Activated CD8-positive, alpha-beta memory T cell treated with anti-CD3 and anti-CD28 coated beads for 24 hours (primary cell): ENCODE measurements around the gene CHD5.

Source experiments
- DNase-seq: peaks from one replicate; pipeline ENCODE4 v3.0.0-alpha.2; 2020

The CHD5 gene

DNA sequence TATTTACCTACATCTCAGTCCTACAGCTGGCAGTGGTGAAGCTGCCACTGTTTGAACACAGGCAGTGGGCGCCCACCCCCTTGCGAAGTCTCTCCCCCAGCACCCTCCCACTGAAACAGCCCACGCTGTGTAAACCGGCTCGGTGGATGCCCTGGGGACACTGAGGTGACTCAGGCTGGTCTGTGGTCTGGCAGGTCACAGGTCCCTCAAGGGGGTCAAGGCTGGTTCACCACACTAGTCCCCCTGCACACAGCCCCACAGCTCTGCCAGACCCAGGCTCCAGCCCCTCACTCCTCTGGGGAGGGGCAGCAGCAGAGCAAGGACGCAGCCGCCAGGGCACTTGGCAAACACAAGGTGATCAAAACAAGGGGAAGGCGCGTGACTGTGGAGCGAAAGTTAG lies 7.6 kb downstream of the CHD5 start:
- DNase-seq: no peak

DNA sequence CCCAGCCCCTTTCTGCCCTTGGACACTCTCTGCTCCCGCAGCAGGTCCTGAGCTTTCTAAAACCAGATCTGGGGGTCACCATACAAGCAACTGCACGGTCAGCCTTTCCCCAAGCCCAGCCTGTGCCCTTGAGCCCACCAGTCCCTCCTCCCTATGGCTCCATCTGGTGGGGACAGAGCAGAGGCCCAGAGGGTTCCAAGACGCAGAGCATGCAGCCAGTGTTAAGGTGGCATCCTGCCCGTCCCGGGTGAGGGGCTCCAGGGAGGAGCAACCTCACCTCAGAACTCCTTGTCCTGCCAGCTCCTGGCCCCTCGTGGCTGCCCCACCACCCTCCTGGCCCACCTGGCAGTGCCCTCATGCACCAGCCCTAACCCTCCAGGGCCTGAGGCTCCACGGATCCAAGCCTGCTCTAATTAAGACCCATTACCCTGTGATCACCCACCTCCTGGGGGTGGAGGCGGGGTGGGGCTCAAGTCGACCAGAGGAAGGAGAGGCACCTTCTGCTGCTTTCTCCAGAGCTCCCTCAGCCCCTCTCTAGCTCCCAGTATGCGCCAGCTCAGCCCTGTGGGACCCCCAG lies 8.5 kb downstream of the CHD5 start:
- DNase-seq: no peak

DNA sequence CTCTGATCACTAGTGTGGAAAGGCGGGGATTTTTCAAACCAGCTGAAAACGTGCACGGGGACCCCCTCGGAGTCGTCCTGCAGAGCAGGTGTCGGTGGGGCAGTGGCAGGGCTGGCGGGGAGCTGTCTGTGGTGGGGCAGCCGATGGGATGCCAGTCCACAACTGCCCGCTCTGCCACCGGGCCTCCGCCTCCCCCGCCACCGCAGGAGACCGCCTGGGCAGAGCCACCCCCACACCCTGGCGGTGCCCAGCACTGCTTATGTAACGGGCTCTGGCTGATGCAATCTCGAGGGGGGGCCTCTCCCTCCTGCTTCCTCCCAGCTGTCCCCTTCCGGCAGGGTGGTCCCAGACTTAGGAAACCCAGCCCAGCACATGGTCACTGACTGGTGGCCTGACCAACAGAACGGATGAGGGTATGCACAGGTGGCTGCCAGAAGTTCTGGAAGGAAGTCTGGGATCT lies 9.3 kb downstream of the CHD5 start:
- no peak for DNase-seq

- no peak for DNase-seq
Measured at GRCh38 chr1:6170116-6170741, 9.9 kb downstream of the CHD5 start.

DNA sequence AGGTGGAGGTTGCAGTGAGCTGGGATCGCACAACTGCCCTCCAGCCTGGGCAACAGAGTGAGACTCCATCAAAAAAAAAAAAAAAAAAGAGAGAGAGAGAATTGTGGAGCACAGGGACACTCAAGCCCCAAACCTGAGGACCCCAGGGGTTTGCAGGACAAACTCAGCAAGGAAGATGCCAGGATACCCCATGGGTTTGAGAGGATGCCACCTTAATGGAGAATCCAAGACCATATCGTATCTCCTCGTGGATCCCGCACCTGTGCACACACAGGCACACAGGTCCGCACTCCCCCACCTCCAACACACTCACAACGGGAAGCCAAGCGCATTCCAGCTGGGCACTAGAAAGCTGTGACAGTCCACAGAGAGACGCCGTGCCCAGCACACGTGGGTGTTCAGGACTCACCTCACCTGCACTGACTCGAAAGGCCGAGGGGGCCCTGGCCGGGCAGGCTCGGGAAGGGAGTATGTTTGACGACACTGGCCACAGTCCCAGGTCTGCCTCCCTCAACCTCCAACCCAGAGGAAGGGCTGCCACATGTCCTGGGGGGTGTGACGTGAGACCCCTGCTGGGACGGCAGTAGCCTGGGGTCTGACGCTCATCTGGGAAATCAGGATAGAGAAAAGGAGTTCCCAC lies 11.1 kb downstream of the CHD5 start:
- DNase-seq: no peak

GRCh38 chr1:6167391-6168303 lies 12.5 kb downstream of the CHD5 start:
- DNase-seq: no peak

DNA sequence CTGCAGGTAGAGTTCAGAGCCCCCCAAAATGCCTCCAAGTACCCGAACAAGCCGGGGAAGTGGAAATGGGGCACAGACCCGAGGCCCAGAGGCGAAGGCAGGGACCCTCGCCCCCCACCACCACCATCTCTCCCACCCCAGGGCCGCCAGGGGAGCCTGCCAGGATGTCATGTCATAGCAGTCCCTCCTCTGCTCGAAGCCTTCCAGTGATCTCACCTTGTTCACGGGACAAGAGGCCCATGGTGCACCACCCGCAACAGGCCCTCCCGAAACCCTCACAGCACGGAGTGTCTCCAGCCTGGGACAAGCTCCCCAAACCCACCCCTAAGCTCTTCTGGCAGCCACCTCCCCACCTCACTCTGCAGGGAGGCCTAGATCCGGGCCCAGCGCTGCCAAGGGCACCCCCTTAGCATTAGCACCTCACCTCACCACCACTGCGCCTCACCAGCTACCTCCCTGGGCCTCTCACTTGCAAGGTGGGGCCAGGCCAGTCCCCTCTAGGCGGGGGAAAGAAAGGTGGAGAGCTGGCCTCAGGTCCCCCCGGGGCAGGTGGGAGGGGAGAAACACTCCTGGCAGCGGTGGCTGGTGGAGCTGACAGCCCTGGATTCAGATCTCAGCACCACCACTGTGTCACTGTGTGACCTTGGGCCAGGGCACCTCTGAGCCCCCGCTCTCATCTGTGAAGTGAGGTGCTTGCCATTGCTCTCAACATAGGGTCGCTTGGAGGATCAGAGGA lies 13.3 kb downstream of the CHD5 start:
- no peak for DNase-seq

- DNase-seq: no peak
Measured at GRCh38 chr1:6166221-6166620, 13.9 kb downstream of the CHD5 start.

DNA sequence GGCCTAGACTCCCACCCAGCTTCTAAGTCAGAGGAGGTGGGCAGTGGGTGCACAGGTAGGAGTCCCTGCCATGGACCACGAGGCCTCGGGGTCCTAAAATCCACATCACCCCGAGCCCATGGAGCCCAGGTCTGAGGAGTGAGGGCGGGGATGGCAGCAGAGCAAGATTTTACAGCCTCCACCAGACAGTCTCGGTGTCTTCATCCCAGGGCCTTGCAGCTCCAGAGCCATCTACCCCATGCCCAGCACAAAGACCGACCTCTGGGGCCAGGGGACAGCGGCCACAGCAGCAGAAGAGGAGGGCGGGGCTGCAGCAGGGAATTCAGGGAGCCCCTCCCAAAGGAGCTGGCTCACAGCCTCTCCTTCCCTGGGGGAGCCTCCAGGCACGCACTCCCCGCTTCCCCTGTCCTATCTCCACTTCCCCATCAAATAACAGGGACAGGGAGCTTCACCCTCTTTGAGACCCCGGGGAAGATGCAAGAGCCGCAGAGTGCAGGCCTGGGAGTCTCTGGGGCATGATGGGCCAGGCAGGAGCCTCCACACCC lies 14.6 kb downstream of the CHD5 start:
- no peak for DNase-seq

DNA sequence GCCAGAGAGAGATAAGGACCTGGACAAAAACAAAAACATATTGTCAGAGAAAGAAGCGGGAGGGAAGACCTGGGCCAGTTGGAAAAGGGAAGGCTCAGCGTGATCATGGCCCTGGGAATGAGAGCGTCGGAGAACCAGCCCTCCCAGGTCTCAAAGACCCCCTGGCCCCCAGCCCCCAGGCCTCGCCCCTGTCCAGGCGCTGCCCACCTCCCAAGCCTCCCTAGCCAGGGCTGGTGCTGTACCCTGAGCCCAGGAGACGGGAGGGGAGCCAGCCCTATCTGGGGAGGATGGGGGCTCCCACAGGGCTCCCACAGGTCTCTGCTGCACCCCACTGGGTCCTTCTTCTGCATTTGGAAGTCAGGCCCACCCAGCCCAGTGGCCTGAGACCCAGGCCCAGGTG lies 15.1 kb downstream of the CHD5 start:
- DNase-seq: no peak

GRCh38 chr1:6163973-6164617 lies 16.0 kb downstream of the CHD5 start:
- no peak for DNase-seq

DNA sequence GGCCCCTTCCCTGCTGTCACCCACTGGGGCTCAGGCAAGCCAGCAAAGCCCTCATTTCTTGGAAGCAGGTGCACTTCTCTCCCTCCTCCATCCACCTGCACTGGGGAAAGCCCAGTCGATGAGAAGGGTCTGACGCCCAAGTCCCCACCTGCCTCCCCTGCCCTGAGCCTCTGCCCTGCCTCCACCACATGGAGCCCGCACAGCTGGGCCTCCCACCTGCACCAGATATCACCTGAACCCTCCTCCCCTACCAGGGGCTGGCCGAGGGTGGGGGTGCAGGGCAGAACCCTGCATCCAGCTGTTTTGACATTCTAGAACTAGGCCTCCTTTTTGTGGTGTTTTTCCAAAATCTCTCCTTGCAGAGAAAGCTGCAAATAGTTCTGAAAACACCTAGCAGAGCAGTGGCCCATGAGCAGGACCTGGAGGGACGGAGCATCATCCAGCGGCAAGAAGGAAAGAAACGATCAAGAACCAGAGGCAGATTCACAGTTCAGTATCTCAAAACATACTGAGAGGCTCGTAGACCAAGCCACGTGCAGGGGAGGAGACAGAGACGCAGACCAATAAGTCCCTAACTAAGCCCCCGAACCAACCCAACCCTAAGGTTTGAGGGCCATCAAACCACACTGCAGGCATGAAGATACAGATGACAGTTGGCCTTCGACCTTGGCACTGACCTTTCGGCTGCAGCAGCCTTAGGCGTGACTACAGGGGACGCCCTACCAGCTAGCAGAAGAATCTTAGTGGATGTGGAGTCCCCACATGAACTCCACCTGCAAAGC lies 16.7 kb downstream of the CHD5 start:
- no peak for DNase-seq

GRCh38 chr1:6162773-6163172 lies 17.3 kb downstream of the CHD5 start:
- DNase-seq: no peak

DNA sequence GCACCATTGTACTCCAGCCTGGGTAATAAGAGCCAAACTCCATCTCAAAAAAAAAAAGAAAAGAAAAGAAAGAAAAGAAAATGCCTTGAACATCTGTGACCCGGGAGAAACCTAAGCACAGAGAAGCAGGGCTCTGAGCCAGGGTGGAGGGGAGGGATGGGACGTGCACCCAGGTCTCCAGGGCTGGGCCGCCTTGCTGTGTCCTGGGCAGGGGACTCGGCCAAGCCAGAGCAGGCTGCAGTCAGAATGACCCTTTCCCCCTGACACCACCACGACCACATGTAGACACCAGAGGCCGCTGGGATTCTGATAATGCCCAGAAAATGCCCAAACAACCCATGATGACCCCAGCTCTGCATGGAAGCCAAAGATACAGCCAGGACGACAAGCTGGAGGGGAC lies 17.8 kb downstream of the CHD5 start:
- DNase-seq: no peak

- DNase-seq: no peak
Measured at GRCh38 chr1:6158181-6158580, 21.9 kb downstream of the CHD5 start.

GRCh38 chr1:6157528-6158174 lies 22.5 kb downstream of the CHD5 start:
- DNase-seq: no peak

- DNase-seq: no peak
Measured at GRCh38 chr1:6157132-6157527, 23.0 kb downstream of the CHD5 start.

GRCh38 chr1:6154525-6155319 lies 25.4 kb downstream of the CHD5 start:
- DNase-seq: no peak

DNA sequence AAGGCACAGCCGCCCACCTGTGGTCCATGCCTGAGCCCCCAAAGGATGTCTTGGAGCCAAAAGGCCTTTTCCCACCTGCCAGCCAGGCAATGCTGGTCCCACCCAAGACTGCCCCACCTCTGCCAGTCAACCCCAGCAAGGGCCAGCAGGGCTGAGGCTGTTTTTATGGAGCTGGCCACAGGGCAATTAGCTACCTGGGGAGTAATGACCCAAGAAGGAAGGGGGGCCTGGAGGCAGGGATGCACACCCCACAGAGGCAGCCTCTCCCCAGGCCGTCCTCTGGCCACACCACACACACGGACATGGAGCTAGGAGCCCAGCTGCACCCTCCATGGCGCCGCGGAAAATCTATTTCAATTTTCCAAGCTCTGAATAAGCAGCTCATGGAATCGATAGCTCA lies 27.2 kb downstream of the CHD5 start:
- no peak for DNase-seq

DNA sequence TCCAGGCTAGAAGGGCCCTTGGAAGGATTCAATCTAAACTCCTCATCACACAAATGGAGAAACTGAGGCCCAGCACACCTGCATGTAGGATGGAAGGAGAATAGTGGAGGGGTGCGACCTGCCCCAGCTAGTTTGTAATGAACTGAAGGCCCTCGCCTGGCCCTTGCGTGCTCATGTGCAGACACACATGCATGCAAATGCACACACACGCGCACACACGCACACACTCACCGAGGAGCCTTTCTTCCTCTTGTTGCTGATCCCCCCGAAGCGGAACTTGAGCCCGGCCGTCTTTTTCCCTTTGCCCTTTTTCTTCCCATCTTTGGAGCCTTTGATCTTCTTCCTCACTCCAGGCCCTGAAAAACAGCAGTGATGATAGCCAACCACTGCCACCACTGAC lies 27.9 kb downstream of the CHD5 start:
- DNase-seq: no peak
